Fibroblast of lung (primary cell): ENCODE measurements around the gene NHSL1.

Source experiments
- CTCF ChIP-seq, 2 donors: IDR thresholded peaks in 1 of 2; conservative IDR thresholded peaks in 1 of 2; 1 replicate in 1 of 2; 2 replicates in 1 of 2; pipeline ENCODE4 v1.5.1; 2011 to 2012; ENCODE audit warnings: low read length in 2 of 2, control low read depth in 1 of 2, inconsistent platforms in 1 of 2, low read depth in 1 of 2, mild to moderate bottlenecking in 1 of 2
- EZH2 ChIP-seq: IDR thresholded peaks from 2 replicates; pipeline ENCODE4 v1.5.1; 2012; ENCODE audit warnings: low read length, control low read depth, mild to moderate bottlenecking; ENCODE audit errors: missing control alignments

- TF ChIP-seq CTCF (conservative IDR thresholded peaks at IDR 0.05 in 1 of 2, IDR thresholded peaks at IDR 0.05 in 1 of 2; ENCODE audit: low read depth in 1 of 2, low read length in 2 of 2) (no peak), EZH2 (no peak)
These were observed 97.1 kb downstream of the NHSL1 start for GRCh38 chr6:138401960-138402837.
